H1 (cell line): Measurements from ENCODE around the gene NOL12. TPM values are rescaled to one million over a fixed set of nuclear protein-coding genes. Genes with fewer than 3 reads are reported as not detected.

Experiments used
- CHD2 ChIP-seq: IDR thresholded peaks from 2 replicates; pipeline ENCODE4 v1.6.1; 2012; ENCODE audit warnings: low read length, improper control_type of control experiment
- E2F6 ChIP-seq: IDR thresholded peaks from 2 replicates; pipeline ENCODE4 v1.6.1; 2012; ENCODE audit warnings: inconsistent platforms
- GTF2F1 ChIP-seq: IDR thresholded peaks from 2 replicates; pipeline ENCODE4 v1.6.1; 2012; ENCODE audit warnings: low read depth, low read length, improper control_type of control experiment, borderline replicate concordance
- HDAC2 ChIP-seq, 2 experiments: fragments of 300-600 bp in 1 of 2; sonication (generic) in 1 of 2; IDR thresholded peaks; 2 replicates each; pipeline ENCODE4 v1.6.1; 2011 to 2012; ENCODE audit warnings: low read depth in 2 of 2, low read length in 2 of 2, mild to moderate bottlenecking in 2 of 2, moderate library complexity in 2 of 2, borderline replicate concordance in 1 of 2, inconsistent platforms in 1 of 2
- KDM4A ChIP-seq: IDR thresholded peaks from one replicate; pipeline ENCODE4 v1.7.1; 2012; ENCODE audit warnings: low read depth, mild to moderate bottlenecking, moderate library complexity, low read length, inconsistent platforms; ENCODE audit not compliant: severe bottlenecking
- SAP30 ChIP-seq: fragments of 300-600 bp; sonication (generic); IDR thresholded peaks from 2 replicates; pipeline ENCODE4 v1.7.1; 2012; ENCODE audit warnings: low read length, moderate library complexity, mild to moderate bottlenecking, inconsistent platforms; ENCODE audit not compliant: insufficient read depth, insufficient replicate concordance
- SP1 ChIP-seq: IDR thresholded peaks from 2 replicates; pipeline ENCODE4 v1.6.1; 2011; ENCODE audit warnings: low read depth, low read length
- TCF12 ChIP-seq: IDR thresholded peaks from 2 replicates; pipeline ENCODE4 v1.6.1; 2011; ENCODE audit warnings: low read depth, mild to moderate bottlenecking, low read length
- ZNF274 ChIP-seq: IDR thresholded peaks from 2 replicates; pipeline ENCODE4 v1.7.0; 2012; ENCODE audit warnings: low read length, borderline replicate concordance; ENCODE audit errors: extremely low read depth
- polyA plus RNA-seq, 7 experiments: library from polyadenylated mRNA; depleted of rRNA in 3 of 7; stranded (reverse) in 5 of 7; unstranded in 2 of 7; fragments of >200 nt in 5 of 7; fragments of 200-250 nt in 2 of 7; gene quantifications; 1 replicate in 5 of 7; 2 replicates in 1 of 7; 4 replicates in 1 of 7; pipeline versions ENCODE4 v1.2.1 to v1.2.3, GENCODE V29; 2011 to 2013; ENCODE audit warnings: missing spikeins in 2 of 7, mixed read lengths in 2 of 7
- total RNA-seq: library from RNA; stranded (reverse); fragmentation: NEBNext Ultra II Directional; extraction: Animal tissue kit (Norgen Biotek cat#: 25700); gene quantifications from 2 replicates; pipeline ENCODE4 v1.2.1, GENCODE V29; 2021

The NOL12 gene
- total and polyA plus RNA-seq, 2 of the 8 experiments (the other 6 are each of a cell fraction or from before 2014, with no cell fraction given) = 25.3 to 28.3 TPM

- no peak for TF ChIP-seq CHD2
- no peak for TF ChIP-seq KDM4A
- no peak for TF ChIP-seq ZNF274
- TF ChIP-seq HDAC2 (IDR thresholded peaks at IDR 0.05; ENCODE audit: borderline replicate concordance in 1 of 2, low read depth in 2 of 2, low read length in 2 of 2) = no peak
- TF ChIP-seq TCF12 = no peak
- no peak for TF ChIP-seq E2F6
- no peak for TF ChIP-seq SP1
- TF ChIP-seq SAP30 = no peak
- TF ChIP-seq GTF2F1 = no peak
Observed at GRCh38 chr22:37739035-37739434, 52.9 kb downstream of the NOL12 start (continued).
